ENCODE measurements around the gene CLCA1.
"Not testable (repeated sequence)": the region's sequence is repeated elsewhere in the genome, so short reads cannot be mapped to it uniquely, and the experiment has no call there.

CLCA1 gene

GRCh38 chr1:86461482-86461881 lies 7.2 kb upstream of the CLCA1 start:
- DNase-seq, result no peak

GRCh38 chr1:86464819-86465218 lies 3.9 kb upstream of the CLCA1 start:
- DNase-seq, result no peak

- no peak for DNase-seq
Measured at GRCh38 chr1:86466109-86466844, 2.5 kb upstream of the CLCA1 start.

GRCh38 chr1:86466986-86467385 lies 1.7 kb upstream of the CLCA1 start:
- peak; percentile 30 for DNase-seq

- no peak for DNase-seq
Measured at GRCh38 chr1:86470859-86471258, 2.1 kb downstream of the CLCA1 start.

- DNase-seq, result peak; percentile 78
Measured at GRCh38 chr1:86471291-86471690, 2.6 kb downstream of the CLCA1 start.

GRCh38 chr1:86472152-86472551 lies 3.4 kb downstream of the CLCA1 start:
- DNase-seq, result no peak

- DNase-seq, result no peak
Measured at GRCh38 chr1:86472767-86473166, 4.0 kb downstream of the CLCA1 start.

- no peak for DNase-seq
Measured at GRCh38 chr1:86477256-86477655, 8.5 kb downstream of the CLCA1 start.

GRCh38 chr1:86477682-86478081 lies 9.0 kb downstream of the CLCA1 start:
- DNase-seq, result no peak

- no peak for DNase-seq
Measured at GRCh38 chr1:86478416-86479156, 9.9 kb downstream of the CLCA1 start.

GRCh38 chr1:86481966-86482365 lies 13.2 kb downstream of the CLCA1 start:
- DNase-seq, result no peak

- DNase-seq, result peak; percentile 93
Measured at GRCh38 chr1:86487131-86487810, 18.5 kb downstream of the CLCA1 start.

- DNase-seq, result no peak
Measured at GRCh38 chr1:86487811-86488141, 19.0 kb downstream of the CLCA1 start.

- no peak for DNase-seq
Measured at GRCh38 chr1:86489242-86489878, 20.6 kb downstream of the CLCA1 start.

- DNase-seq, result no peak
Measured at GRCh38 chr1:86491171-86491950, 22.6 kb downstream of the CLCA1 start.

- DNase-seq, result no peak
Measured at GRCh38 chr1:86498281-86498680, 29.6 kb downstream of the CLCA1 start.

- peak; percentile 24 for DNase-seq
Measured at GRCh38 chr1:86499987-86500593, 31.4 kb downstream of the CLCA1 start.

GRCh38 chr1:86500714-86501113 lies 32.0 kb downstream of the CLCA1 start:
- DNase-seq, result no peak

GRCh38 chr1:86502125-86502646 lies 33.5 kb downstream of the CLCA1 start:
- DNase-seq, result not testable (repeated sequence)

GRCh38 chr1:86502721-86503405 lies 34.1 kb downstream of the CLCA1 start:
- DNase-seq, result no peak

All from fibroblast of skin of back (primary cell).